NB4 (cell line): ENCODE results near the gene GLRX.

Experiments used
- CTCF ChIP-seq: IDR thresholded peaks from one replicate; pipeline ENCODE4 v1.5.1; 2012; ENCODE audit warnings: low read depth, low read length
- MAX ChIP-seq: IDR thresholded peaks from 2 replicates; pipeline ENCODE4 v1.6.1; 2011; ENCODE audit warnings: low read depth, low read length
- MYC ChIP-seq: IDR thresholded peaks from 2 replicates; pipeline ENCODE4 v1.6.1; 2011; ENCODE audit warnings: low read depth, low read length
- POLR2A ChIP-seq: IDR thresholded peaks from 2 replicates; pipeline ENCODE4 v1.6.1; 2011; ENCODE audit warnings: mild to moderate bottlenecking; ENCODE audit not compliant: insufficient read length; ENCODE audit errors: extremely low read depth

GRCh38 chr5:95861221-95861863 is 38.8 kb upstream of the GLRX start:
- no peak for TF ChIP-seq POLR2A
- no peak for TF ChIP-seq CTCF
- TF ChIP-seq MAX = peak; percentile 93
- TF ChIP-seq MYC = peak; percentile 92
